Natural killer cell (primary cell): ENCODE measurements around the gene PFKP. TPM values are rescaled to one million over a fixed set of nuclear protein-coding genes. Genes with fewer than 3 reads are reported as not detected.
"Not testable (repeated sequence)": the region's sequence is repeated elsewhere in the genome, so short reads cannot be mapped to it uniquely, and the experiment has no call there.

Source experiments
- ATAC-seq, 3 donors: fragments of 150-1000 bp in 2 of 3; fragments of 200-7000 bp in 1 of 3; cut with Tn5 transposase; 1 replicate in 1 of 3; 2 replicates in 2 of 3; pipeline ENCODE4 v1.10.0; 2021; ENCODE audit warnings: mild to moderate bottlenecking in 2 of 3, moderate library complexity in 2 of 3
- DNase-seq, 2 donors: peaks; one replicate each; pipeline versions ENCODE4 v3.0.0 to v3.0.0-alpha.2; 2013 to 2021; ENCODE audit warnings: mixed read lengths in 1 of 2
- H3K27ac ChIP-seq: one replicate; pipeline ENCODE4 v1.5.1; 2013; ENCODE audit warnings: mild to moderate bottlenecking, low read length
- H3K27me3 ChIP-seq: one replicate; pipeline ENCODE4 v1.6.1; 2013; ENCODE audit warnings: low read length; ENCODE audit not compliant: control insufficient read depth, insufficient read depth
- H3K36me3 ChIP-seq: one replicate; pipeline ENCODE4 v1.6.1; 2013; ENCODE audit warnings: low read length; ENCODE audit not compliant: control insufficient read depth, insufficient read depth
- H3K4me1 ChIP-seq: one replicate; pipeline ENCODE4 v1.6.1; 2013; ENCODE audit warnings: low read length; ENCODE audit not compliant: control insufficient read depth, insufficient read depth
- H3K4me3 ChIP-seq: one replicate; pipeline ENCODE4 v1.5.1; 2013; ENCODE audit warnings: low read length
- H3K9me3 ChIP-seq: one replicate; pipeline ENCODE4 v1.6.1; 2013; ENCODE audit warnings: low read length; ENCODE audit not compliant: control insufficient read depth, insufficient read depth
- H3K27ac Mint-ChIP-seq, 2 donors: one replicate each; pipeline ENCODE4 v1.8.0; 2022; ENCODE audit warnings: mild to moderate bottlenecking in 2 of 2, mixed read lengths in 2 of 2, moderate library complexity in 1 of 2
- H3K27me3 Mint-ChIP-seq, 2 donors: one replicate each; pipeline ENCODE4 v1.8.0; 2022; ENCODE audit warnings: low read depth in 2 of 2, mixed read lengths in 2 of 2
- H3K36me3 Mint-ChIP-seq: one replicate; pipeline ENCODE4 v1.8.0; 2022; ENCODE audit warnings: mixed read lengths
- H3K4me1 Mint-ChIP-seq, 2 donors: one replicate each; pipeline ENCODE4 v1.8.0; 2022; ENCODE audit warnings: mixed read lengths in 2 of 2
- H3K4me3 Mint-ChIP-seq: one replicate; pipeline ENCODE4 v1.8.0; 2022; ENCODE audit warnings: mild to moderate bottlenecking, moderate library complexity, mixed read lengths
- H3K9me3 Mint-ChIP-seq, 2 donors: one replicate each; pipeline ENCODE4 v1.8.0; 2022; ENCODE audit warnings: mixed read lengths in 2 of 2
- CTCF ChIP-seq: fragments of 200-600 bp; IDR thresholded peaks from one replicate; pipeline ENCODE4 v1.8.0; 2022; ENCODE audit warnings: antibody characterized with exemption
- WGBS: methylation state at CpG from one replicate; pipeline ENCODE4 v1.1.7; 2013; ENCODE audit warnings: missing lambda C conversion rate; ENCODE audit not compliant: insufficient coverage; 5-methylcytosine and 5-hydroxymethylcytosine counted together
- intact Hi-C: fragments of 100-400 bp; cut with micrococcal nuclease; formaldehyde crosslinking; loops from one replicate; pipeline ENCODE4 v1.14.2; 2022
- total RNA-seq, 4 donors: library from RNA; stranded (reverse); fragments of 120-200 nt in 1 of 4; gene quantifications; one replicate each; pipeline versions ENCODE4 v1.2.3 to v1.2.4, GENCODE V29; 2013 to 2022

PFKP gene
- total RNA-seq, 3 donors from 2014 or later (not counting 1 experiment from before 2014, with no cell fraction given), result 43.9 to 62.4 (median 47.4) TPM

DNA sequence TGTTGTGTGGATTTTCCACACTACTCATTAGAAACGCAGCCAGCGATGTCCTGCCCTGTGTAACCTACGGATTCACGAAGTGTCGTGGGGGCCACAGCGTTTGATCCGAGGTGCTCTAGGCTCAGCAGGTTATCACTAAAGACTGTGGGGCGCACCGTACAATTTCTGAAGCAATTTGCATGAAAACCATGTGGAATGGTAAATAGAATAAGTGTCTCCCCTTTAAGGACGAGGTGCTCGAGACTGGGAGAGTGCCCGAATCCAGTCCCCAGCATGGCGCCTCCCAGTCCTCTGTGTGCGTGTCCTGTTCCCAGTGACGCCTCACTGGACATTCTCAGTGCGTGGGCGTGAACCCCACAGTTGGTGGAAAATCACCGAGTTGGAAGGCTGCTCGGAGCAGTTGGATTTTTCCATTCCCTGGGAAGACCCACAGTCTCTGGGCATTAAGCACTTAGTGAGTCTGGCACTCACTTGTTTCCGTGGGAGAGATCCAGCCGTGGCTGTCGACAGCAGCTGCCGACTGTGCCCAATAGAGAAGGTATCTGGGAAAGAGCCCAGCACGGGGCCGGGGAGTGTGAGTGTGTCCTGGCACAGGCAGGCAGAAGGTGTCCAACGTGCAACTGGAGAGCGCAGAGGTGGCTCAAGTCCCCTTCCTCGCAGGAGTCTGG is 37.0 kb downstream of the PFKP start:
- DNase-seq (no peak), ATAC-seq (no peak)
- 95% methylated on average over 28 of the region's 28 CpGs for WGBS
- Mint-ChIP-seq H3K27ac (no peak overlapping the region), H3K4me1 (peaks cover 0 to 4% of the 10 kb centered on the region in 2 donors), H3K36me3 (no peaks in the 10 kb centered on the region), H3K27me3 (no peaks in the 10 kb centered on the region), H3K4me3 (no peak overlapping the region), H3K9me3 (no peaks in the 10 kb centered on the region)
- Histone ChIP-seq H3K4me1 (no peaks in the 10 kb centered on the region), H3K27ac (no peak overlapping the region), H3K9me3 (no peaks in the 10 kb centered on the region), H3K36me3 (peaks cover 49% of the 10 kb centered on the region), H3K27me3 (no peaks in the 10 kb centered on the region), H3K4me3 (no peak overlapping the region)
- intact Hi-C loops, result no loop called here
- TF ChIP-seq CTCF, result no peak

DNA sequence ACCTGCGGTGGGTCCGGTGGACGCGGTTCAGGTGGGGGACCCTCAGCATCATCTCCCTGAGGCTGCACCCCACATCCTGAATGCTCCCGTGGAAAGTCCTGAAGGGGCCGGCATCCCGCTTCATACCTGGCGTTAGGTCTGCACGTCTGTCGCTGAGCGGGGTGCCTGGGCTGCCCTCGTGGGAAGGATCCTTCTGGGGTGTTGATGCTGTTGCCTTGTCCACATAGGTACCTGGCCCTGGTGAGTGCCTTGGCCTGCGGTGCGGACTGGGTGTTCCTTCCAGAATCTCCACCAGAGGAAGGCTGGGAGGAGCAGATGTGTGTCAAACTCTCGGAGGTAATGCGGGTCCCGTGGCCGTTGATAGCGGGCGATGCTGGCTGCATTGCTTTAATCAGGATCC is 37.8 kb downstream of the PFKP start:
- ATAC-seq (no peak), DNase-seq (no peak)
- H3K27me3 Mint-ChIP-seq, result no peaks in the 10 kb centered on the region
- H3K9me3 Mint-ChIP-seq, result no peaks in the 10 kb centered on the region
- H3K36me3 Mint-ChIP-seq, result no peaks in the 10 kb centered on the region
- no peaks in the 10 kb centered on the region for H3K9me3 ChIP-seq
- no peak for TF ChIP-seq CTCF
- H3K27ac Mint-ChIP-seq, result no peak overlapping the region
- no peak overlapping the region for H3K4me3 Mint-ChIP-seq
- 85% methylated on average over 20 of the region's 20 CpGs for WGBS
- no peaks in the 10 kb centered on the region for H3K4me1 ChIP-seq
- H3K27ac ChIP-seq, result no peak overlapping the region
- no peaks in the 10 kb centered on the region for H3K4me1 Mint-ChIP-seq
- H3K27me3 ChIP-seq, result no peaks in the 10 kb centered on the region
- intact Hi-C loops, result no loop called here
- H3K4me3 ChIP-seq, result no peak overlapping the region
- peaks cover 51% of the 10 kb centered on the region for H3K36me3 ChIP-seq

DNA sequence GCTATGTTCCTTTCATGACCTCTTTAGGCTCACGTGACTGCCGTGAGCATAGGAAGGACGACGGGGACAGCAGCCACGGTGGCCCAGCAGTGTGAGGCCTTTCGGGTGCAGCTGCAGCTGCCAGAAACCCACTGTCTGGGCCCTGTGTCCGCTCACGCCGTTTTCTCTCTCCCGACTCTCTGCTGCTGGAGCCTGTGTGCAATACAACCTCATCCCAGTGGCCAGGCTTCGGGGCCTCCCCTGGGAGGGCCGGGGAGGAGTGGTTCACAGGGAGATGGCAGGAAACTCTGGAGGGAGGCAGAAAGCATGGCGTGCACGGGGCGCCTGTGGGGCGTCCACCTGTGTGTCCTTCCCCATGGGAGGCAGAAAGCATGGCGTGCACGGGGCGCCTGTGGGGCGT is 38.6 kb downstream of the PFKP start:
- Mint-ChIP-seq H3K9me3 (no peaks in the 10 kb centered on the region), H3K27ac (no peak overlapping the region), H3K27me3 (no peaks in the 10 kb centered on the region), H3K4me3 (no peak overlapping the region), H3K4me1 (peaks cover 0 to 4% of the 10 kb centered on the region in 2 donors), H3K36me3 (no peaks in the 10 kb centered on the region)
- no peaks in the 10 kb centered on the region for H3K9me3 ChIP-seq
- peaks cover 57% of the 10 kb centered on the region for H3K36me3 ChIP-seq
- no peak overlapping the region for H3K27ac ChIP-seq
- H3K4me3 ChIP-seq, result no peak overlapping the region
- intact Hi-C loops, result no loop called here
- 89% methylated on average over 15 of the region's 20 CpGs for WGBS
- ATAC-seq (no peak), DNase-seq (no peak)
- TF ChIP-seq CTCF, result no peak
- no peaks in the 10 kb centered on the region for H3K27me3 ChIP-seq
- H3K4me1 ChIP-seq, result no peaks in the 10 kb centered on the region

- H3K4me3 Mint-ChIP-seq, H3K27me3 Mint-ChIP-seq, H3K27ac Mint-ChIP-seq, DNase-seq, H3K9me3 Mint-ChIP-seq, H3K4me1 ChIP-seq, ATAC-seq, H3K4me3 ChIP-seq, H3K9me3 ChIP-seq, H3K27ac ChIP-seq, H3K27me3 ChIP-seq, H3K36me3 Mint-ChIP-seq, H3K4me1 Mint-ChIP-seq, intact Hi-C loops: not testable (repeated sequence)
- peaks cover 57% of the 10 kb centered on the region for H3K36me3 ChIP-seq
- WGBS, result 93% methylated on average over 5 of the region's 10 CpGs
These were observed 39.0 kb downstream of the PFKP start for GRCh38 chr10:3106328-3106727.
